A549 (cell line): ENCODE results near the gene ESR1. TPM values are rescaled to one million over a fixed set of nuclear protein-coding genes. Genes with fewer than 3 reads are reported as not detected.
"Not testable (repeated sequence)": the region's sequence is repeated elsewhere in the genome, so short reads cannot be mapped to it uniquely, and the experiment has no call there.

ENCODE experiments used
- ATAC-seq, 2 experiments: fragments of 200-7000 bp in 1 of 2; fragments of >200 bp in 1 of 2; cut with Nextera tagmentation in 1 of 2; cut with Tn5 transposase in 1 of 2; 3 replicates each; pipeline versions ENCODE4 v1.8.0 to v1.9.1; 2018 to 2020; ENCODE audit warnings: mild to moderate bottlenecking in 1 of 2, moderate library complexity in 1 of 2
- CTCF ChIA-PET: fragments of 300-600 bp; sonication (Branson Sonifier 250); formaldehyde crosslinking; extraction: SDS; loops from one replicate; lab custom pipeline; 2021; ENCODE audit warnings: antibody characterized with exemption, inconsistent platforms; lab: Yijun Ruan, JAX
- POLR2A ChIA-PET: fragments of 350-600 bp; formaldehyde crosslinking; extraction: SDS; loops from one replicate; lab custom pipeline; 2021; ENCODE audit warnings: antibody characterized with exemption, inconsistent platforms; lab: Yijun Ruan, JAX
- DNase-seq, 2 experiments: peaks; one replicate each; pipeline versions ENCODE4 v3.0.0 to v3.0.0-alpha.2; 2011 to 2016; ENCODE audit warnings: low read depth in 1 of 2, low spot score in 1 of 2
- FAIRE-seq: peaks from 2 replicates; lab custom pipeline; 2011; peaks lifted over from hg19 to GRCh38; lab: Jason Lieb, UNC
- H3K27ac ChIP-seq, 2 experiments: fragments of >200 bp; sonication (Bioruptor Twin); formaldehyde crosslinking; 3 replicates each; pipeline ENCODE4 v1.5.1; 2016 to 2017
- H3K4me1 ChIP-seq: fragments of >200 bp; sonication (Bioruptor Twin); formaldehyde crosslinking; 3 replicates; pipeline ENCODE4 v1.6.1; 2016
- H3K4me2 ChIP-seq: fragments of >200 bp; sonication (Bioruptor Twin); formaldehyde crosslinking; 3 replicates; pipeline ENCODE4 v1.6.1; 2016
- H3K4me3 ChIP-seq: fragments of >200 bp; sonication (Bioruptor Twin); formaldehyde crosslinking; 3 replicates; pipeline ENCODE4 v1.5.1; 2016
- H3K9me3 ChIP-seq: fragments of >200 bp; sonication (Bioruptor Twin); formaldehyde crosslinking; 3 replicates; pipeline ENCODE4 v1.6.1; 2016
- CBX2 ChIP-seq: fragments of 200-600 bp; sonication (generic); IDR thresholded peaks from 2 replicates; pipeline ENCODE4 v1.6.1; 2016; ENCODE audit warnings: low read depth, mild to moderate bottlenecking, borderline replicate concordance
- EHF ChIP-seq: fragments of 250-450 bp; sonication (Bioruptor Pico); IDR thresholded peaks from 2 replicates; pipeline ENCODE4 v1.5.0; 2020; ENCODE audit warnings: mild to moderate bottlenecking
- EP300 ChIP-seq, 2 experiments: fragments of >200 bp; sonication (Bioruptor Twin); formaldehyde crosslinking; IDR thresholded peaks; 2 replicates in 1 of 2; 3 replicates in 1 of 2; pipeline ENCODE4 v1.6.1; 2016 to 2017
- ESRRA ChIP-seq: fragments of 150-350 bp; IDR thresholded peaks from 2 replicates; pipeline ENCODE4 v1.6.1; 2014; ENCODE audit warnings: mild to moderate bottlenecking, low read length, borderline replicate concordance
- HDAC2 ChIP-seq: fragments of 200-600 bp; sonication (generic); IDR thresholded peaks from 2 replicates; pipeline ENCODE4 v1.6.1; 2016
- HEYL ChIP-seq: fragments of 250-450 bp; sonication (Bioruptor Pico); IDR thresholded peaks from 2 replicates; pipeline ENCODE4 v1.8.0; 2021; ENCODE audit warnings: mild to moderate bottlenecking, moderate library complexity
- MYC ChIP-seq: IDR thresholded peaks from 2 replicates; pipeline ENCODE4 v1.6.1; 2012; ENCODE audit warnings: mild to moderate bottlenecking, inconsistent platforms, low read length, improper control_type of control experiment, borderline replicate concordance
- SREBF2 ChIP-seq: fragments of 450-650 bp; IDR thresholded peaks from 2 replicates; pipeline ENCODE4 v1.6.1; 2014; ENCODE audit warnings: mild to moderate bottlenecking, moderate library complexity
- ZSCAN20 ChIP-seq: fragments of 250-450 bp; sonication (Bioruptor Pico); IDR thresholded peaks from 2 replicates; pipeline ENCODE4 v1.8.0; 2022; ENCODE audit warnings: mild to moderate bottlenecking, moderate library complexity
- WGBS: methylation state at CpG from one replicate; pipeline ENCODE4 v1.1.6; 2017; ENCODE audit errors: missing lambda C conversion rate; 5-methylcytosine and 5-hydroxymethylcytosine counted together
- polyA plus RNA-seq, 4 experiments: library from polyadenylated mRNA; depleted of rRNA in 3 of 4; stranded (reverse); fragments of >200 nt; fragmentation: RNase III in 1 of 4; extraction: RNeasy Plus Mini Kit Qiagen cat#74134 plus additional on column Dnase treatment in 1 of 4; gene quantifications; 2 replicates in 3 of 4; 3 replicates in 1 of 4; pipeline ENCODE4 v1.2.3, GENCODE V29; 2011 to 2017
- TF ChIP-seq, protein P1 (sequence below): fragments of 150-350 bp; IDR thresholded peaks from 2 replicates; pipeline ENCODE4 v1.6.1; 2014; ENCODE audit warnings: low read depth, mild to moderate bottlenecking, low read length
- TF ChIP-seq, protein P2 (sequence below): IDR thresholded peaks from 2 replicates; pipeline ENCODE4 v1.6.1; 2012; ENCODE audit warnings: low read depth, borderline replicate concordance
- TF ChIP-seq, protein P3 (sequence below): fragments of >200 bp; sonication (Bioruptor Twin); formaldehyde crosslinking; IDR thresholded peaks from 3 replicates; pipeline ENCODE4 v1.6.1; 2016
- TF ChIP-seq, protein P4 (sequence below): fragments of 250-450 bp; sonication (Bioruptor Pico); IDR thresholded peaks from 2 replicates; pipeline ENCODE4 v1.5.0; 2021; ENCODE audit warnings: mild to moderate bottlenecking, moderate library complexity, borderline replicate concordance

Gene ESR1
- polyA plus RNA-seq, 2 of the 4 experiments (the other 2 are of a cell fraction), result not detected

DNA sequence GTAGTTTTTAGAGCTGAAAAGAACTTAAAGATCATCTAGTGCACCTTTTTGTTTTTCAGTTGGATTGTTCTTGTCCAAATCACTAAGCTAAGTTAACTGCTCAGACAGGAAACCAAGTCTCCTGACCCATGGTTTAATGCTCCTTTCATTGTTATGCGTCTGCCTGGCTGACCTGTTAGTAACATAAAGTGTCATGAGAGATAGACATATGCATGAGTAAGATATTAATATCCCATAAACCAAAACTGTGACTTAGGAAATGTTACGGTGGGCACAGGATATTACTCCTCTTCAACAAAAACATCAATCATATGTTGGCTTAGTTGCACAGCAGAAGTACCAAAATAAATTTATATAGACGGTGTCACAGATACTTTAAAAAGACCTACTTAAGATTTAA, 84.0 kb downstream of the ESR1 start:
- ChIA-PET POLR2A (no interaction called here), CTCF (no interaction called here)
- ATAC-seq (no peak), FAIRE-seq (no peak), DNase-seq (no peak)
- no peaks in the 10 kb centered on the region for H3K4me1 ChIP-seq
- no peak overlapping the region for H3K4me3 ChIP-seq
- no peak overlapping the region for H3K27ac ChIP-seq
- WGBS, result 67% methylated on average over 3 of the region's 3 CpGs
- H3K9me3 ChIP-seq, result no peaks in the 10 kb centered on the region
- H3K4me2 ChIP-seq, result no peak overlapping the region
- TF ChIP-seq SREBF2 (no peak), HEYL (CRISPR knock-in tag) (no peak), MYC (no peak), EP300 (IDR thresholded peaks at IDR 0.05) (no peak), ZSCAN20 (no peak), HDAC2 (no peak), EHF (CRISPR knock-in tag) (no peak), CBX2 (no peak), ESRRA (no peak)
- TF ChIP-seq, protein P1, sequence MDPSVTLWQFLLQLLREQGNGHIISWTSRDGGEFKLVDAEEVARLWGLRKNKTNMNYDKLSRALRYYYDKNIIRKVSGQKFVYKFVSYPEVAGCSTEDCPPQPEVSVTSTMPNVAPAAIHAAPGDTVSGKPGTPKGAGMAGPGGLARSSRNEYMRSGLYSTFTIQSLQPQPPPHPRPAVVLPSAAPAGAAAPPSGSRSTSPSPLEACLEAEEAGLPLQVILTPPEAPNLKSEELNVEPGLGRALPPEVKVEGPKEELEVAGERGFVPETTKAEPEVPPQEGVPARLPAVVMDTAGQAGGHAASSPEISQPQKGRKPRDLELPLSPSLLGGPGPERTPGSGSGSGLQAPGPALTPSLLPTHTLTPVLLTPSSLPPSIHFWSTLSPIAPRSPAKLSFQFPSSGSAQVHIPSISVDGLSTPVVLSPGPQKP, result no peak
- TF ChIP-seq, protein P2, sequence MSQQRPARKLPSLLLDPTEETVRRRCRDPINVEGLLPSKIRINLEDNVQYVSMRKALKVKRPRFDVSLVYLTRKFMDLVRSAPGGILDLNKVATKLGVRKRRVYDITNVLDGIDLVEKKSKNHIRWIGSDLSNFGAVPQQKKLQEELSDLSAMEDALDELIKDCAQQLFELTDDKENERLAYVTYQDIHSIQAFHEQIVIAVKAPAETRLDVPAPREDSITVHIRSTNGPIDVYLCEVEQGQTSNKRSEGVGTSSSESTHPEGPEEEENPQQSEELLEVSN, result no peak
- TF ChIP-seq, protein P3, sequence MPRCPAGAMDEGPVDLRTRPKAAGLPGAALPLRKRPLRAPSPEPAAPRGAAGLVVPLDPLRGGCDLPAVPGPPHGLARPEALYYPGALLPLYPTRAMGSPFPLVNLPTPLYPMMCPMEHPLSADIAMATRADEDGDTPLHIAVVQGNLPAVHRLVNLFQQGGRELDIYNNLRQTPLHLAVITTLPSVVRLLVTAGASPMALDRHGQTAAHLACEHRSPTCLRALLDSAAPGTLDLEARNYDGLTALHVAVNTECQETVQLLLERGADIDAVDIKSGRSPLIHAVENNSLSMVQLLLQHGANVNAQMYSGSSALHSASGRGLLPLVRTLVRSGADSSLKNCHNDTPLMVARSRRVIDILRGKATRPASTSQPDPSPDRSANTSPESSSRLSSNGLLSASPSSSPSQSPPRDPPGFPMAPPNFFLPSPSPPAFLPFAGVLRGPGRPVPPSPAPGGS, result no peak
- TF ChIP-seq, protein P4, sequence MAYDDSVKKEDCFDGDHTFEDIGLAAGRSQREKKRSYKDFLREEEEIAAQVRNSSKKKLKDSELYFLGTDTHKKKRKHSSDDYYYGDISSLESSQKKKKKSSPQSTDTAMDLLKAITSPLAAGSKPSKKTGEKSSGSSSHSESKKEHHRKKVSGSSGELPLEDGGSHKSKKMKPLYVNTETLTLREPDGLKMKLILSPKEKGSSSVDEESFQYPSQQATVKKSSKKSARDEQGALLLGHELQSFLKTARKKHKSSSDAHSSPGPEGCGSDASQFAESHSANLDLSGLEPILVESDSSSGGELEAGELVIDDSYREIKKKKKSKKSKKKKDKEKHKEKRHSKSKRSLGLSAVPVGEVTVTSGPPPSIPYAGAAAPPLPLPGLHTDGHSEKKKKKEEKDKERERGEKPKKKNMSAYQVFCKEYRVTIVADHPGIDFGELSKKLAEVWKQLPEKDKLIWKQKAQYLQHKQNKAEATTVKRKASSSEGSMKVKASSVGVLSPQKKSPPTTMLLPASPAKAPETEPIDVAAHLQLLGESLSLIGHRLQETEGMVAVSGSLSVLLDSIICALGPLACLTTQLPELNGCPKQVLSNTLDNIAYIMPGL (CRISPR knock-in tag), result no peak

DNA sequence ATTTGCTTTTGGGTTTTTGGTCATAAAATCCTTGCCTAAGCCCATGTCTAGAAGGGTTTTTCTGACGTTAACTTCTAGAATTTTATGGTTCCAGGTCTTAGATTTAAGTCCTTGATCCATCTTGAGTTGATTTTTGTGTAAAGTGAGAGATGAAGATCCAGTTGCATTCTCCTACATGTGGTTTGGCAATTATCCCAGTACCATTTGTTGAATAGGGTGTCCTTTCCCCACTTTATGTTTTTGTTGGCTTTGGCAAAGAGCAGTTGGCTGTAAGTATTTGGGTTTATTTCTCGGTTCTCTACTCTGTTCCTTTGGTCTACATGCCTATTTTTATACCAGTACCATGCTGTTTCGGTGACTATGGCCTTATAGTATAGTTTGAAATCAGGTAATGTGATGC, 86.9 kb downstream of the ESR1 start:
- WGBS, result 6% methylated on average over 3 of the region's 3 CpGs
- H3K27ac ChIP-seq, FAIRE-seq, H3K4me2 ChIP-seq, DNase-seq, ATAC-seq, H3K4me3 ChIP-seq, H3K9me3 ChIP-seq, H3K4me1 ChIP-seq, CTCF ChIA-PET, POLR2A ChIA-PET: not testable (repeated sequence)

DNA sequence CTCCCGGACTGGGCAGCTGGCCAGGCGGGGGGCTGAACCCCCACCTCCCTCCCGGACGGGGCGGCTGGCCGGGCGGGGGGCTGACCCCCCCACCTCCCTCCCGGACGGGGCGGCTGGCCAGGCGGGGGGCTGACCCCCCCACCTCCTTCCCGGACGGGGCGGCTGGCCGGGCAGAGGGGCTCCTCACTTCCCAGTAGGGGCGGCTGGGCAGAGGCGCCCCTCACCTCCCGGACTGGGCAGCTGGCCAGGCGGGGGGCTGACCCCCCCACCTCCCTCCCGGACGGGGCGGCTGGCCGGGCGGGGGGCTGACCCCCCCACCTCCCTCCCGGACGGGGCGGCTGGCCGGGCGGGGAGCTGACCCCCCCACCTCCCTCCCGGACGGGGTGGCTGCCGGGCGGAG, 91.7 kb downstream of the ESR1 start:
- H3K9me3 ChIP-seq, H3K4me1 ChIP-seq, FAIRE-seq, POLR2A ChIA-PET, DNase-seq, ATAC-seq, H3K27ac ChIP-seq, CTCF ChIA-PET, H3K4me2 ChIP-seq, H3K4me3 ChIP-seq: not testable (repeated sequence)
- no CpG with 5 or more reads among the region's 33 CpGs for WGBS

DNA sequence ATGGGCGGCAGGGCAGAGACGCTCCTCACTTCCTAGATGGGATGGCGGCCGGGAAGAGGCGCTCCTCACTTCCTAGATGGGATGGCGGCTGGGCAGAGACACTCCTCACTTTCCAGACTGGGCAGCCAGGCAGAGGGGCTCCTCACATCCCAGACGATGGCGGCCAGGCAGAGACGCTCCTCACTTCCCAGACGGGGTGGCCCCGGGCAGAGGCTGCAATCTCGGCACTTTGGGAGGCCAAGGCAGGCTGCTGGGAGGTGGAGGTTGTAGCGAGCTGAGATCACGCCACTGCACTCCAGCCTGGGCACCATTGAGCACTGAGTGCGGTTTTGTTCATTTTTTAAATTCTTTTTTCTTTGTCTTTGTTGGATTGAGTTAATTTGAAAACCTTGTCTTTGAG, 92.3 kb downstream of the ESR1 start:
- CTCF ChIA-PET, result not testable (repeated sequence)

More for the DNA sequence above, 92.3 kb downstream of the ESR1 start:
- DNase-seq, H3K27ac ChIP-seq, H3K4me3 ChIP-seq, FAIRE-seq, H3K4me1 ChIP-seq, H3K9me3 ChIP-seq, POLR2A ChIA-PET, ATAC-seq, H3K4me2 ChIP-seq: not testable (repeated sequence)
- WGBS, result 83% methylated on average over 11 of the region's 15 CpGs
